Natural killer cell (primary cell): ENCODE results near the gene JAKMIP3. TPM values are rescaled to one million over a fixed set of nuclear protein-coding genes. Genes with fewer than 3 reads are reported as not detected.

ENCODE experiments used
- ATAC-seq, 3 donors: fragments of 150-1000 bp in 2 of 3; fragments of 200-7000 bp in 1 of 3; cut with Tn5 transposase; 1 replicate in 1 of 3; 2 replicates in 2 of 3; pipeline ENCODE4 v1.10.0; 2021; ENCODE audit warnings: mild to moderate bottlenecking in 2 of 3, moderate library complexity in 2 of 3
- DNase-seq, 2 donors: peaks; one replicate each; pipeline versions ENCODE4 v3.0.0 to v3.0.0-alpha.2; 2013 to 2021; ENCODE audit warnings: mixed read lengths in 1 of 2
- H3K27ac ChIP-seq: one replicate; pipeline ENCODE4 v1.5.1; 2013; ENCODE audit warnings: mild to moderate bottlenecking, low read length
- H3K27me3 ChIP-seq: one replicate; pipeline ENCODE4 v1.6.1; 2013; ENCODE audit warnings: low read length; ENCODE audit not compliant: control insufficient read depth, insufficient read depth
- H3K36me3 ChIP-seq: one replicate; pipeline ENCODE4 v1.6.1; 2013; ENCODE audit warnings: low read length; ENCODE audit not compliant: control insufficient read depth, insufficient read depth
- H3K4me1 ChIP-seq: one replicate; pipeline ENCODE4 v1.6.1; 2013; ENCODE audit warnings: low read length; ENCODE audit not compliant: control insufficient read depth, insufficient read depth
- H3K4me3 ChIP-seq: one replicate; pipeline ENCODE4 v1.5.1; 2013; ENCODE audit warnings: low read length
- H3K9me3 ChIP-seq: one replicate; pipeline ENCODE4 v1.6.1; 2013; ENCODE audit warnings: low read length; ENCODE audit not compliant: control insufficient read depth, insufficient read depth
- H3K27ac Mint-ChIP-seq, 2 donors: one replicate each; pipeline ENCODE4 v1.8.0; 2022; ENCODE audit warnings: mild to moderate bottlenecking in 2 of 2, mixed read lengths in 2 of 2, moderate library complexity in 1 of 2
- H3K27me3 Mint-ChIP-seq, 2 donors: one replicate each; pipeline ENCODE4 v1.8.0; 2022; ENCODE audit warnings: low read depth in 2 of 2, mixed read lengths in 2 of 2
- H3K36me3 Mint-ChIP-seq: one replicate; pipeline ENCODE4 v1.8.0; 2022; ENCODE audit warnings: mixed read lengths
- H3K4me1 Mint-ChIP-seq, 2 donors: one replicate each; pipeline ENCODE4 v1.8.0; 2022; ENCODE audit warnings: mixed read lengths in 2 of 2
- H3K4me3 Mint-ChIP-seq: one replicate; pipeline ENCODE4 v1.8.0; 2022; ENCODE audit warnings: mild to moderate bottlenecking, moderate library complexity, mixed read lengths
- H3K9me3 Mint-ChIP-seq, 2 donors: one replicate each; pipeline ENCODE4 v1.8.0; 2022; ENCODE audit warnings: mixed read lengths in 2 of 2
- CTCF ChIP-seq: fragments of 200-600 bp; IDR thresholded peaks from one replicate; pipeline ENCODE4 v1.8.0; 2022; ENCODE audit warnings: antibody characterized with exemption
- WGBS: methylation state at CpG from one replicate; pipeline ENCODE4 v1.1.7; 2013; ENCODE audit warnings: missing lambda C conversion rate; ENCODE audit not compliant: insufficient coverage; 5-methylcytosine and 5-hydroxymethylcytosine counted together
- intact Hi-C: fragments of 100-400 bp; cut with micrococcal nuclease; formaldehyde crosslinking; loops from one replicate; pipeline ENCODE4 v1.14.2; 2022
- total RNA-seq, 4 donors: library from RNA; stranded (reverse); fragments of 120-200 nt in 1 of 4; gene quantifications; one replicate each; pipeline versions ENCODE4 v1.2.3 to v1.2.4, GENCODE V29; 2013 to 2022

Gene JAKMIP3
- total RNA-seq, 3 donors from 2014 or later (not counting 1 experiment from before 2014, with no cell fraction given), result 0.19 to 0.45 (median 0.20) TPM

- Mint-ChIP-seq H3K36me3 (no peaks in the 10 kb centered on the region), H3K9me3 (no peaks in the 10 kb centered on the region), H3K4me3 (no peak overlapping the region), H3K27ac (no peak overlapping the region), H3K27me3 (no peaks in the 10 kb centered on the region), H3K4me1 (no peaks in the 10 kb centered on the region)
- Histone ChIP-seq H3K4me1 (no peaks in the 10 kb centered on the region), H3K4me3 (no peak overlapping the region), H3K36me3 (no peaks in the 10 kb centered on the region), H3K9me3 (no peaks in the 10 kb centered on the region), H3K27ac (no peak overlapping the region), H3K27me3 (no peaks in the 10 kb centered on the region)
- TF ChIP-seq CTCF, result no peak
- DNase-seq (no peak), ATAC-seq (no peak)
- 83% methylated on average over 11 of the region's 13 CpGs for WGBS
- intact Hi-C loops, result no loop called here
These were observed 42.5 kb downstream of the JAKMIP3 start for GRCh38 chr10:132107949-132108877.

GRCh38 chr10:132109341-132110110 lies 43.8 kb downstream of the JAKMIP3 start:
- Mint-ChIP-seq H3K27ac (no peak overlapping the region), H3K4me1 (no peaks in the 10 kb centered on the region), H3K4me3 (no peak overlapping the region), H3K27me3 (no peaks in the 10 kb centered on the region), H3K36me3 (no peaks in the 10 kb centered on the region), H3K9me3 (no peaks in the 10 kb centered on the region)
- intact Hi-C loops, result no loop called here
- H3K4me1 ChIP-seq, result no peaks in the 10 kb centered on the region
- no peak overlapping the region for H3K4me3 ChIP-seq
- no peaks in the 10 kb centered on the region for H3K36me3 ChIP-seq
- DNase-seq (peak in 1 of 2 donors; percentile 11), ATAC-seq (no peak)
- no peaks in the 10 kb centered on the region for H3K9me3 ChIP-seq
- WGBS, result 92% methylated on average over 17 of the region's 19 CpGs
- no peaks in the 10 kb centered on the region for H3K27me3 ChIP-seq
- no peak overlapping the region for H3K27ac ChIP-seq
- no peak for TF ChIP-seq CTCF

- ATAC-seq, result no peak
- H3K4me1 Mint-ChIP-seq, result no peaks in the 10 kb centered on the region
- H3K9me3 ChIP-seq, result no peaks in the 10 kb centered on the region
- H3K36me3 ChIP-seq, result no peaks in the 10 kb centered on the region
- H3K36me3 Mint-ChIP-seq, result no peaks in the 10 kb centered on the region
- H3K4me3 ChIP-seq, result no peak overlapping the region
- H3K27ac ChIP-seq, result no peak overlapping the region
- H3K9me3 Mint-ChIP-seq, result no peaks in the 10 kb centered on the region
- TF ChIP-seq CTCF, result no peak
- H3K27ac Mint-ChIP-seq, result no peak overlapping the region
- intact Hi-C loops, result no loop called here
- no peak overlapping the region for H3K4me3 Mint-ChIP-seq
- WGBS, result 83% methylated on average over 14 of the region's 14 CpGs
- no peak for DNase-seq
- H3K27me3 Mint-ChIP-seq, result no peaks in the 10 kb centered on the region
- H3K4me1 ChIP-seq, result no peaks in the 10 kb centered on the region
- H3K27me3 ChIP-seq, result no peaks in the 10 kb centered on the region
These were observed 44.4 kb downstream of the JAKMIP3 start for GRCh38 chr10:132110111-132110521.
